Skeletal muscle satellite cell (primary cell): Measurements from ENCODE around the gene CNGA4.

ENCODE experiments used
- H3K27me3 ChIP-seq: 2 replicates; pipeline ENCODE4 v1.7.0; 2013; ENCODE audit warnings: low read length; ENCODE audit not compliant: control insufficient read depth, insufficient read depth
- H3K36me3 ChIP-seq: 2 replicates; pipeline ENCODE4 v1.7.0; 2013; ENCODE audit warnings: mild to moderate bottlenecking, control low read depth, low read length; ENCODE audit not compliant: insufficient read depth
- H3K4me1 ChIP-seq: 2 replicates; pipeline ENCODE4 v1.7.0; 2013; ENCODE audit warnings: low read length; ENCODE audit not compliant: control insufficient read depth, insufficient read depth
- H3K4me2 ChIP-seq: 2 replicates; pipeline ENCODE4 v1.7.0; 2013; ENCODE audit warnings: mild to moderate bottlenecking, low read length
- H3K4me3 ChIP-seq: 2 replicates; pipeline ENCODE4 v1.7.0; 2013; ENCODE audit warnings: low read length
- H3K9ac ChIP-seq: 2 replicates; pipeline ENCODE4 v1.7.0; 2013; ENCODE audit warnings: mild to moderate bottlenecking, low read depth, low read length, moderate library complexity
- H3K9me3 ChIP-seq: replicated peaks from 2 replicates; pipeline ENCODE4 v1.7.0; 2013; ENCODE audit warnings: mild to moderate bottlenecking, control low read depth, low read length

Gene CNGA4

DNA sequence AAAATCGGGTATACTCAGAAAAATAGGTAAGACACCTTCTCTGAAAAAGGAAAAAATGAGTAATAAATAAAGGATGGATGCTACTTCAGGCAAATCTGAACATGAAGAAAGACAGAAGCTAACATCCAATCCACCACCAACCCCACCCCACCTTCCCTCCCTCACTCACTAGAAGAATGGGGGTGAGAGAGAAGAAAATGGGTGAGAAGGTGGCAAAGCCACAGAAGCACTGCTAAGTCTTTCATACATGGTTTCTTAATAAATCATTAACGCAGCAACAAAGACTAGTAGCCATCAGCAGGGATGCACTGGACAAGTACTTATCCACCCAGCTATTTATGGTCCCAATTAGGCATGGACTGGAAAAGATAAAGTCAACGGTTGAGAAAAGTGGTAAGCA lies 10.4 kb upstream of the CNGA4 start:
- peaks cover 3% of the 10 kb centered on the region for H3K4me1 ChIP-seq
- peaks cover 9% of the 10 kb centered on the region for H3K36me3 ChIP-seq
- no peak overlapping the region for H3K4me2 ChIP-seq
- no peak overlapping the region for H3K9ac ChIP-seq
- H3K4me3 ChIP-seq, result no peak overlapping the region
- no peaks in the 10 kb centered on the region for H3K9me3 ChIP-seq
- H3K27me3 ChIP-seq, result no peaks in the 10 kb centered on the region

DNA sequence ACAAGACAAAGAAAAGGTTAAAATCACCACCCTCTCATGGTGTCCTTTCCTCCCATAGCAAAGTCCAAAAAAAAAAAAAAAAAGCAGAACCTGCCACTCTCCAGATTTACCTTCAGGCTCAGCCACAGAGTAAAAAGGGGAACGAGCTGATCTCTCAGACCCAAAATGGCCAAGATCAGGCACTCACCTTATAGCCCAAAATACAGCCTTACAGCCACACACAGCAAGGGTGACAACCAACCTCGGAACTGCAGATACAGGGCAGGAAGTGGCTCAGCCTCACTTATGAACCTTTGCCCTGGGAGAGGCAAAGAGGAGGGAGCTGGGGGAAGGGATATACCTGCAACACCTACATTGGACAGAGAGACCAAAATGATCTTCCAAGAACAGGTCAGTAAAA lies 9.0 kb upstream of the CNGA4 start:
- H3K9ac ChIP-seq, result no peak overlapping the region
- no peaks in the 10 kb centered on the region for H3K9me3 ChIP-seq
- no peak overlapping the region for H3K4me3 ChIP-seq
- peaks cover 7% of the 10 kb centered on the region for H3K4me1 ChIP-seq
- no peak overlapping the region for H3K4me2 ChIP-seq
- no peaks in the 10 kb centered on the region for H3K36me3 ChIP-seq
- no peaks in the 10 kb centered on the region for H3K27me3 ChIP-seq

DNA sequence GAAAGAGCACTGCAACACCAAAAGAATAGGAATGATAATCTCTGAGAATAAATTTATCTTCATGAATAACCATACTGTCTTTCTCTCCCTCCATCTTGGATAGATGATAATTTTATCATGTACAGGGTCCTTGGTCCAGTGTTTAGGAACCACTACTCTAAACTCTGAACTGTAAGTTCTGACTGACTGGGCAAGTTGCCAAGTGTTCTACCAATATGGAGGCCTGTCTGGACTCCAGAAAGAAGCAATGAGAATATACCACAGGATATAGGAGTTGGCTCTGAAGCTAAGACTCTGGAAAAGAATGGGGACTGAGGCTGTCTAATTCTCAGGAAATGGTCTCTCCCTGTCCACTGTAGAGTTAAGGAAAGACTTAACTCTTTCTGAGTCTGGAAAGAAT lies 6.0 kb upstream of the CNGA4 start:
- H3K9me3 ChIP-seq, result no peaks in the 10 kb centered on the region
- no peaks in the 10 kb centered on the region for H3K36me3 ChIP-seq
- peaks cover 7% of the 10 kb centered on the region for H3K4me1 ChIP-seq
- peaks cover 3% of the 10 kb centered on the region for H3K27me3 ChIP-seq
- peak overlapping the region; percentile 91 for H3K4me2 ChIP-seq
- H3K9ac ChIP-seq, result no peak overlapping the region
- no peak overlapping the region for H3K4me3 ChIP-seq

DNA sequence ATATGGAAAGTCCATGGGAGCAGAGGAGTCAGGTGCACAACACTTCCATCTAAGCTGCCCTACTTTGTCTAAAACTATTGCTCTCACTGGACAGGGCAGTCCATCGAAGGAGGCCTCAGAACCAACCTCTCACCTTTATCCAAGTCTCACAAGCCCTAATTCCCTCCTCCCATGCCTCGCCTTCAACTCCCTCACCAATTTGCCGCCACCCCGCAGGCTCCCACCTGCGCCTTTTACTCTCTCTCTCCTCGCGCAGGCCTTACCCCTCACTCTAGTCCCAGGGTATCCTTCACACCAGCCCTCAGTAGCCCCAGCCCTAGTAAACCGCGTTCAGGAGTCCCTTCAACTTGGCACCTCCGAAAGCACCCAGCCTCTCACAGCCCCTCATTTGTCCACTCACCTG lies 4.9 kb upstream of the CNGA4 start:
- Histone ChIP-seq H3K4me1 (peaks cover 7% of the 10 kb centered on the region), H3K9me3 (no peaks in the 10 kb centered on the region), H3K4me3 (peak overlapping the region; percentile 91), H3K36me3 (no peaks in the 10 kb centered on the region), H3K9ac (peak overlapping the region; percentile 91), H3K4me2 (peak overlapping the region; percentile 91), H3K27me3 (peaks cover 9% of the 10 kb centered on the region)

DNA sequence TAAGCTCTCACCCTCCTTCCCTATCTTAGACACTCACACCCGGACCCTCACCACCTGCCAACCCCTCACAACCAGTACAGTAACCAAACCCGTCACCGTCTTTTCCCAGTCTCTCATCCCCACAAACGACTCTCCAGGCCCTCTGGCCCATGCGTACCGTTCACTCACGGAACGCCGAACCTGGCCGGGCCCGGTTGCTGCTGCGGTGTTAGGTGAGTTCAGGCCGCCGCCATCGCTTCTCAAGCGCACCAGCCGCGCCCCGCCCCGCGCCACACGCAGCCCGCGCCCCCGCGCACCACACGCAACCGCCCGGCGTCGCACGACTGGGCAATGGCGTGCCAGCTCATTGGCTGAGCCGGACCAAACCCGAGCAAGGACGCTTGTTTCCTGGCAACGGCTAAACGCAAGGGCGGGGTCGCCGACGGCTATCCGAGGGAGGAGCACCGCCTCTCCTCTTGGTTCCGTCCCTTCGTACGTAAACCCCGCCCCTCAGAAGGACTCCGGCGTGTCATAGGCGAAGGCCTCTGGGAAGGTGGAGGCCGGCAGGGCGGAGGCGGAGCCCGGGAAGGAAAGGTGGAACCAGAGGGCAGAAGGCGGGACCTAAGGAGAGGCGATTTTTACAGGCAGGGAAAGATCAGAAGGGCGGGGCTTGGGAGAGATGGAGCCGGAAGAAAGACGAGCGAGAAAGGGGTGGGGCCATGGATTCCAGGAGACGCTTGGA lies 4.3 kb upstream of the CNGA4 start, which contains the start of gene FHIP1B:
TSS of gene FHIP1B (minus strand) at position 250 of the 721 bp plus-strand sequence. CDS start 10,120 bp downstream, outside the sequence.
- Histone ChIP-seq H3K27me3 (peaks cover 10% of the 10 kb centered on the region), H3K36me3 (no peaks in the 10 kb centered on the region), H3K4me3 (peak within 1 kb of the TSS; percentile 91), H3K4me1 (peaks cover 7% of the 10 kb centered on the region), H3K9ac (peak within 1 kb of the TSS; percentile 91), H3K9me3 (no peaks in the 10 kb centered on the region), H3K4me2 (peak within 1 kb of the TSS; percentile 91)

DNA sequence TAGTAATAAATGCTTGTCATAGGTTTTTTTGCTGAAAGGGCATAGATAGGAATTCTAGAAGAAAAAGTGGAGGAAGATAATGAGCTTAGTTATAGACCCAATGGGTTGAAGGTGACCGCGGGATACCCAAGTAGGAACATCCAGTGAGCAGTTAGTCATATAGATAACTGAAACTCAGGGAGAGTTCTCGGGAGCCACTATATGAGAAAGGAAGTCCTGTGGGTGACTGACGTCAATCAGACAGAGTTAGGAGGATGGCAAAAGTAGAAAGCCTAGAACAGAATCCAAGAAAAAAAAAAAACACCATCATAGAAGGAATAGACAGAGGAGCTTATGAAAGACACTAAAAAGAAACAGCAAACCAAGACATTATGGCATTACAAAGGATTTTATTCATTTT lies 1.6 kb upstream of the CNGA4 start:
- no peaks in the 10 kb centered on the region for H3K9me3 ChIP-seq
- peaks cover 20% of the 10 kb centered on the region for H3K27me3 ChIP-seq
- peaks cover 7% of the 10 kb centered on the region for H3K4me1 ChIP-seq
- no peak overlapping the region for H3K4me3 ChIP-seq
- H3K9ac ChIP-seq, result no peak overlapping the region
- H3K4me2 ChIP-seq, result no peak overlapping the region
- no peaks in the 10 kb centered on the region for H3K36me3 ChIP-seq

DNA sequence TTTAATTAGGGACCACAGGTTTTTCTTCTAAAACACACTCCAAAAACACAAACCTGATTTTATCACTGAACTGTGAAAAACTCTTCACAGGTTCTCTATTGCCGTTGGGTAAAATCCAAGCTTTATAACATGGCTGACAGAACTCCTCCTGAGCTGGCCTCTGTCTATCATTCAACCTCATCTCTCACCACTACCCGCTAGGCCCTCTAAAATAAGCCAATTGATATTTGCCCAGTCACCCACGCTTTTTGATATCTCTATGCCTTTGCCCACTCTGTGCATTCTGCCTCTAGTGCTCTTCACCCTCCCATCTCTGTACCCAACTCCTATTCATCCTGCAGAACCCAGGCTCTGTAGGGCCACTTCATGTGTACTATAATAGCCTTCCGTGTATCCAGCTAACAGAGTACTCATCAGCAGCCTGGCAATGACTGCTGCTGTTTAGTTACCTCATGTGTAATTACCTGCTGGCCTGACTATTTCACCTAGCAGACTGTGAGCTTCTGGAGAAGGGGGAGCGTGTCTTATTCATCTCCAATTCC lies 1.1 kb upstream of the CNGA4 start:
- Histone ChIP-seq H3K4me2 (no peak overlapping the region), H3K9ac (no peak overlapping the region), H3K4me1 (peaks cover 7% of the 10 kb centered on the region), H3K9me3 (no peaks in the 10 kb centered on the region), H3K4me3 (no peak overlapping the region), H3K36me3 (no peaks in the 10 kb centered on the region), H3K27me3 (peaks cover 20% of the 10 kb centered on the region)

DNA sequence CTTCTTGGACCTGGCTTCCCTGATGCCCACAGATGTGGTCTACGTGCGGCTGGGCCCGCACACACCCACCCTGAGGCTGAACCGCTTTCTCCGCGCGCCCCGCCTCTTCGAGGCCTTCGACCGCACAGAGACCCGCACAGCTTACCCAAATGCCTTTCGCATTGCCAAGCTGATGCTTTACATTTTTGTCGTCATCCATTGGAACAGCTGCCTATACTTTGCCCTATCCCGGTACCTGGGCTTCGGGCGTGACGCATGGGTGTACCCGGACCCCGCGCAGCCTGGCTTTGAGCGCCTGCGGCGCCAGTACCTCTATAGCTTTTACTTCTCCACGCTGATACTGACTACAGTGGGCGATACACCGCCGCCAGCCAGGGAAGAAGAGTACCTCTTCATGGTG lies 1.2 kb downstream of the CNGA4 start:
- H3K27me3 ChIP-seq, result peaks cover 36% of the 10 kb centered on the region
- no peak overlapping the region for H3K9ac ChIP-seq
- H3K4me1 ChIP-seq, result no peaks in the 10 kb centered on the region
- H3K4me3 ChIP-seq, result no peak overlapping the region
- H3K4me2 ChIP-seq, result no peak overlapping the region
- H3K9me3 ChIP-seq, result no peaks in the 10 kb centered on the region
- no peaks in the 10 kb centered on the region for H3K36me3 ChIP-seq

DNA sequence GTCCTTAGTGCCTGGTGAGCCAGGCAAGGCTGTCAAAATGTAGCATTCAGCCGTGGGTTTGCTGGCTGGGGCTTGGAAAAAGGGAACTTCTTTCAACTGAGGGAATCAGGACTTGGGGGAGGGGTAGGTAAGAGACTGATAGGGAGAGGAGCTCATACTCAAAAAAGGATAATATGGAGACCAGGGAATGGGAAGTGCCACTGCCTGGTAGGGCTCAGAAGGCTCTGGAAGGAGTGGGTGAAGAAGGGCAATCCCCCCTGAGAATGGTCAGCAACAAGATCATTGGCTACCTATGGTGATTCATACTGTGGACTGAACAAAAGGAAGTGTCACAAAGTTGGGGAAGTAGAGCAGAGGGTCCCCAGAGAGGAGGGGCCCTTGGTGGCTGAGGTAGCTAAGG lies 1.9 kb downstream of the CNGA4 start:
- no peak overlapping the region for H3K9ac ChIP-seq
- H3K36me3 ChIP-seq, result no peaks in the 10 kb centered on the region
- H3K4me1 ChIP-seq, result no peaks in the 10 kb centered on the region
- H3K4me2 ChIP-seq, result no peak overlapping the region
- H3K4me3 ChIP-seq, result no peak overlapping the region
- H3K9me3 ChIP-seq, result no peaks in the 10 kb centered on the region
- H3K27me3 ChIP-seq, result peaks cover 40% of the 10 kb centered on the region

DNA sequence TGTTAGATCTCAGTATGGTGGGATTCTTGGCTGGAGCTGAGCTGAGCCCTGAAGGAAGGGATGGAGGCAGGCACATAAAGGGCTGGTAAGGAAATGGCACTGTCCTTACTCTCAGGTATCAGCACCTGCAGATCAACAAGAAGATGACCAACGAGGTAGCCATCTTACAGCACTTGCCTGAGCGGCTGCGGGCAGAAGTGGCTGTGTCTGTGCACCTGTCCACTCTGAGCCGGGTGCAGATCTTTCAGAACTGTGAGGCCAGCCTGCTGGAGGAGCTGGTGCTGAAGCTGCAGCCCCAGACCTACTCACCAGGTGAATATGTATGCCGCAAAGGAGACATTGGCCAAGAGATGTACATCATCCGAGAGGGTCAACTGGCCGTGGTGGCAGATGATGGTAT lies 2.4 kb downstream of the CNGA4 start:
- Histone ChIP-seq H3K4me2 (no peak overlapping the region), H3K4me3 (no peak overlapping the region), H3K9ac (no peak overlapping the region), H3K9me3 (no peaks in the 10 kb centered on the region), H3K4me1 (no peaks in the 10 kb centered on the region), H3K27me3 (peaks cover 40% of the 10 kb centered on the region), H3K36me3 (no peaks in the 10 kb centered on the region)

DNA sequence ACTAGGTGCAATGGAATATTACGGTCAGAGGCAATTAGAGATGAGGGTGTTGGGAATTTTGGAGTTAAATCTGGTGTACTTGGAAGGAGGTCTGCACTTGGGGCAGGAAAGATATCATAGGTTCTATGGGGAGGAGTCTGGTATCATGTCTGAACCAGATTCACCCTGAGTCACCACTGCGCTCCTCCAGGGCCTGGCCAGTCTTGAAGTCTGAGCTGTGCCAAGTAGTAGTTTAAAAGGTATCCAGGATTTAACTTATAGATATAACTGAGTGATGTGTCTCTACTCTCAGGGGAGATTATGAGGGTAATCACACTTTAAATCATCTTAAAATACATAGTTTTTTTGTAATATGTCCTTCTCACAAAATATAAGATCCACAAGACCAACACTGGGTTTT lies 6.6 kb downstream of the CNGA4 start:
- H3K36me3 ChIP-seq, result no peaks in the 10 kb centered on the region
- no peak overlapping the region for H3K4me3 ChIP-seq
- no peak overlapping the region for H3K4me2 ChIP-seq
- no peaks in the 10 kb centered on the region for H3K9me3 ChIP-seq
- peaks cover 6% of the 10 kb centered on the region for H3K4me1 ChIP-seq
- H3K9ac ChIP-seq, result no peak overlapping the region
- H3K27me3 ChIP-seq, result peaks cover 35% of the 10 kb centered on the region

DNA sequence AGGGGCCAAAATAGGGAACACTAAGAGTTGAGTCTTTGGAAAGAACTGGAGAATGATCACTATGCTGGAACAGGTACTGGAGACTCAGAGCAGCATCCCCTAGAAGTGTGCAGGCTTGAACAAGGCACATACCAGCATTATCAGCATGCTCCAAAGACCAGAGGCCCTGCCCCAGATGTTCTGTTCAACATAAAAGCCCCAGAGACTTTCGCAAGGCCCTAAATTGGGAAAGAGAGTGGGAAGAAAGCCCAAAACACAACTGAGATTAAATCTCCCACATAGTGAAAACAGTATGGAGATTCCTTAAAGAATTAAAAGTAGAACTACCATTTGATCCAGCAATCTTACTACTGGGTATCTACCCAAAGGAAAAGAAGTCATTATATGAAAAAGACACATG lies 9.4 kb downstream of the CNGA4 start:
- Histone ChIP-seq H3K36me3 (no peaks in the 10 kb centered on the region), H3K4me3 (no peak overlapping the region)

More for the DNA sequence above, 9.4 kb downstream of the CNGA4 start:
- Histone ChIP-seq H3K4me2 (no peak overlapping the region), H3K27me3 (peaks cover 25% of the 10 kb centered on the region), H3K4me1 (peaks cover 6% of the 10 kb centered on the region), H3K9me3 (no peaks in the 10 kb centered on the region), H3K9ac (no peak overlapping the region)
